ENCODE measurements around the gene CD44.

The CD44 gene

GRCh38 chr11:35179466-35180135 lies 40.6 kb downstream of the CD44 start:
- no peak for DNase-seq

- no peak for DNase-seq
Measured at GRCh38 chr11:35180317-35181233, 41.6 kb downstream of the CD44 start.

- no peak for DNase-seq
Measured at GRCh38 chr11:35182317-35182939, 43.5 kb downstream of the CD44 start.

- DNase-seq, result no peak
Measured at GRCh38 chr11:35183326-35183925, 44.5 kb downstream of the CD44 start.

- DNase-seq, result no peak
Measured at GRCh38 chr11:35185696-35186095, 46.7 kb downstream of the CD44 start.

- DNase-seq, result no peak
Measured at GRCh38 chr11:35187996-35188395, 49.0 kb downstream of the CD44 start.

- DNase-seq, result no peak
Measured at GRCh38 chr11:35190804-35191348, 51.9 kb downstream of the CD44 start.

GRCh38 chr11:35192347-35192746 lies 53.4 kb downstream of the CD44 start:
- peak; percentile 65 for DNase-seq

- DNase-seq, result no peak
Measured at GRCh38 chr11:35193767-35194166, 54.8 kb downstream of the CD44 start.

GRCh38 chr11:35197292-35197691 lies 58.3 kb downstream of the CD44 start:
- no peak for DNase-seq

- no peak for DNase-seq
Measured at GRCh38 chr11:35200811-35201341, 61.9 kb downstream of the CD44 start.

- DNase-seq, result no peak
Measured at GRCh38 chr11:35204614-35205013, 65.6 kb downstream of the CD44 start.

GRCh38 chr11:35206616-35207015 lies 67.6 kb downstream of the CD44 start:
- DNase-seq, result no peak

GRCh38 chr11:35207471-35208403 lies 68.8 kb downstream of the CD44 start:
- DNase-seq, result no peak

GRCh38 chr11:35208795-35209194 lies 69.8 kb downstream of the CD44 start:
- DNase-seq, result no peak

GRCh38 chr11:35210876-35211546 lies 72.0 kb downstream of the CD44 start:
- no peak for DNase-seq

- no peak for DNase-seq
Measured at GRCh38 chr11:35211952-35212351, 73.0 kb downstream of the CD44 start.

GRCh38 chr11:35214226-35214770 lies 75.3 kb downstream of the CD44 start:
- DNase-seq, result no peak

- DNase-seq, result peak; percentile 65
Measured at GRCh38 chr11:35214792-35215193, 75.8 kb downstream of the CD44 start.

GRCh38 chr11:35215945-35216344 lies 77.0 kb downstream of the CD44 start:
- DNase-seq, result no peak
